HG03460 (cell line): ENCODE results near the gene MRPS27.
"Not testable (repeated sequence)": the region's sequence is repeated elsewhere in the genome, so short reads cannot be mapped to it uniquely, and the experiment has no call there.

Experiments
- ATAC-seq: cut with Tn5 transposase; IDR thresholded peaks from one replicate; pipeline ENCODE4 v1.9.1; 2021; ENCODE audit not compliant: unreplicated experiment

Gene MRPS27

DNA sequence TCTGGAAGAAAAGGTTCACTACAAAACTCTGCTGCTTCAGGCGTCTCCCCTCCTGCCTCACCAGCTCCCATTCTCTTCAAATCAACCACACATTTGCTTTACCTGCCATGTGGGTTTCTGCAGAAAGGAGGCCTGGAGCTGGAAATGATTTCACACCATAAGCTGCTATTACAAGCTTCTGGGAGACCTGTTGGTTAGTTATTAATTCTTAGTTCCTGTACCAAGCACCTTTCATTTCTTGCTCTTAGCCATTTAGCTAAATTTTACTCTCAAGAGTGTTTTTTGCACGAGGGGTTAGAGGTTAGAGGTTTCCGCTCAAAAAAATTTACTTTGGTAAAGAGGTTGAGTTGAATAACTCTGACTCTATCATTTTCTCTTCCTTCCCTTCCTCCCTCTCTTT lies 142.5 kb downstream of the MRPS27 start:
- peak; percentile 86 for ATAC-seq

DNA sequence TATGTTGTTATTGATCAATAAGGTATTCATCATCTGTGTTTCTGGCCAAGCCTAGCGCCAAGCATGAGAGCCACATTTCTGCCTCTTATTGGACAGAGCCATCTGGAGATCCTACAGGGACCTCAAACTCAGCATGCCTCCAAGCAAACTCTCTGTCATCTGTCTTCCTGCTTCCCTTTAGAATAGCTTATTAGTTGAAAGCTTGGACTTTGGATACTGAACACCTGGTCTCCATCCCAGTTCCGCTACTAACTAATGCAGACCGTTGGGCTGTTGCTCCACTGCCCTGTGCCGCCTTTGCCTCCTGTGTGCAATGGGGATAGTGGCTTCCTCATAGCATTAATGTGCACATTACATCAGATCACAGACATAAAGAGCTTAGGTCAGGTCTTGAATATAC lies 147.3 kb downstream of the MRPS27 start:
- no peak for ATAC-seq

DNA sequence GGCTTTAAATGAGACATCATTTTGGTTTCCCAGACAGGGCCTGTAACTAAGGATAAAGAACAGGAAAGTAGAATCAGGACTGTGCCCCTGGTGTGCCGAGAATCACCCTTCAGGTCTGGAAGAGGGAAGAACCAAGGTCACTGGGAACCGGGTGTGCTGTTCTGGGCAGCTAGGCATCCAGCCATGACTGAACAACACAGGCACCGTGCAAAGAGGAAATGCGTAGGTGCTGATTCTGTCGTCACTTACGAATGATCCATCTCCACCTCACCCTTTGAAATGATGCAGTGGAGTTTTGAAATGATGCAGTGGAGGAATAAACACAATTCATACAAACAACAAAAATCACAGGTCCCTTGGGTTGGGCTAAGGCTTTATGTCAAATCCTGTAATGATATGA lies 148.4 kb downstream of the MRPS27 start:
- no peak for ATAC-seq

DNA sequence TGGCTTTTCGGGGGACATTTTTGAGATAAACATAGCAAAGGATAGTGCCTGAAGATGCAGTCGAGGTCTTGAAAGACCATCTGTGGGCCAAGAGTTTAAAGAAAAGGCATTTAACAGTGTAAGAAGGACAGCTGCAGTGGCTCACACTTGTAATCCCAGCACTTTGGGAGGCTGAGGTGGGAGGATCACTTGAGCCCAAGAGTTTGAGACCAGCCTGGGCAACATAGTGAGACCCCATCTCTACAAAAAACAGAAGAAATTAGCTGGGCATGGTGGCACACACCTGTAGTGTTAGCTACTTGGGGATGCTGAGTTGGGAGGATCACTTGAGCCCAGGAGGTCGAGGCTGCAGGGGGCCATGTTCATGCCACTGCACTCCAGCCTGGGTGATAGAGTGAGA lies 148.9 kb downstream of the MRPS27 start:
- not testable (repeated sequence) for ATAC-seq

DNA sequence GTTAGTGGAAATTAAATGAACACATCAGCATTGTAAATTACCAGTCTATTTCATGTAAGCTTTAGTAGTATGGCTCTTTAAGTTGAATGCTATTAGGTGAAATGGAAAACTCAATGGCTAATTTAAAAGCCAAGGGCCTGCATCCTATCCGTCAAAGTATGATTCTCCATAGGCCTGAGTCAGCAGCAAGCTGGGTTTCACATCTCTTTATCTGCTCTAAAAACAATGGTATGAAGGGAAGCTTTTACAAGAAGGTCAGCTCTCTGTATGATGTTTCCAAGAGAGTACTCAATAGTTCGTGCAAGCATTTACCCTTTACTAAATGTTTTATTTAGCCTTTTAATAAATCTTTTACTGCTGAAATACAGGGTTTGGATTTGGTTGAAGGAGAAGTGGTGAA lies 149.9 kb downstream of the MRPS27 start:
- no peak for ATAC-seq
